Stimulated activated naive CD8-positive, alpha-beta T cell treated with anti-CD3 and anti-CD28 coated beads, Interleukin-15, Interleukin-2, amounts not matched to agents 100 U/mL and 50 U/mL, for 24 hours (primary cell): ENCODE results near the gene AMIGO1.

ENCODE experiments used
- ATAC-seq: fragments of 150-1000 bp; cut with Tn5 transposase; one replicate; pipeline ENCODE4 v1.10.0; 2021
- DNase-seq: peaks from one replicate; pipeline ENCODE4 v3.0.0; 2021

Gene AMIGO1

DNA sequence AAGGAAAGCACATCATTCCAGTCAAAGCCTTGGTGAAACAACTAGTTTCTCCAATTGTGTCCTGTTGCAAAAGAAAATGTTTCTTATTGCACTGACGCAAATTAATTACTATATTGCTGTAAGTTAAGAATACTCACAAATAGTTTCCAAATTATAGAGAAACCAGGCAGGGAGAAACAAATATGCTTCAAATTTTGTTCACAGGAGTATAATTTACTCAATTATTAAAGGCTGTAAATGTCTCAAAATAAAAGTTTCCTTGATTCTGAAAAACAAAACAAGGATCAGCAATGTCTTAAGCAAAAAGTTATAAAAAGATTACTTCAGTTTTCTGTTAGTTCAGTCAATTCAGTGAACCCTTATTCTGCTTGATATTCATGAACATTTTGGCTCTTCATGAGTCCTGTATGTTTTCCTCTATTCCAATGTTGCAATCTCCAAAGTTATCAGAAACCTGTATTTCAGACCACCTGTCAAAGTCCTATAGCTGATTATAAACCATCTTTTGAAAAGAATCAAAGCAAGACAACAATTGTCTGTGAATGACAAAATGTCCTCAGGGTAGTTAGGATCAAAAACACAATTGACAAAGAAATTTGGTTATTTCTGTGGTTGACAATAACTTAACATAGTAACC is 54.9 kb downstream of the AMIGO1 start:
- ATAC-seq (no peak), DNase-seq (no peak)
